H1 (cell line): ENCODE measurements around the gene ENTPD8. TPM values are rescaled to one million over a fixed set of nuclear protein-coding genes. Genes with fewer than 3 reads are reported as not detected.

ENCODE experiments used
- CTCF ChIA-PET: fragments of 300-600 bp; sonication (Branson Sonifier 250); formaldehyde crosslinking; loops from one replicate; lab custom pipeline; 2021; ENCODE audit not compliant: partially characterized antibody; lab: Charles Lee
- POLR2A ChIA-PET: fragments of 300-600 bp; sonication (Branson Sonifier 250); formaldehyde crosslinking; loops from one replicate; lab custom pipeline; 2021; ENCODE audit warnings: inconsistent platforms; ENCODE audit not compliant: partially characterized antibody; lab: Charles Lee
- DNase-seq, 2 experiments: peaks; one replicate each; pipeline versions ENCODE4 v3.0.0 to v3.0.0-alpha.2; 2010 to 2022; ENCODE audit warnings: low spot score in 2 of 2, low read depth in 1 of 2, mixed read lengths in 1 of 2
- FAIRE-seq: peaks from 2 replicates; lab custom pipeline; 2011; peaks lifted over from hg19 to GRCh38; lab: Jason Lieb, UNC
- H2AFZ ChIP-seq: 2 replicates; pipeline ENCODE4 v1.8.1; 2012; ENCODE audit warnings: low read length, inconsistent platforms
- H2AK5ac ChIP-seq: 2 replicates; pipeline ENCODE4 v1.6.1; 2013; ENCODE audit warnings: low read depth, low read length
- H2BK120ac ChIP-seq: replicated peaks from 2 replicates; pipeline ENCODE3; 2013; ENCODE audit warnings: low read depth, low read length, inconsistent platforms
- H2BK12ac ChIP-seq: 2 replicates; pipeline ENCODE4 v1.6.1; 2013; ENCODE audit warnings: low read depth, low read length
- H2BK15ac ChIP-seq: 2 replicates; pipeline ENCODE4 v1.6.1; 2013; ENCODE audit warnings: low read length
- H2BK20ac ChIP-seq: 2 replicates; pipeline ENCODE4 v1.6.1; 2013; ENCODE audit warnings: low read length
- H2BK5ac ChIP-seq: 2 replicates; pipeline ENCODE4 v1.6.1; 2013; ENCODE audit warnings: low read depth, low read length
- H3K14ac ChIP-seq: 2 replicates; pipeline ENCODE4 v1.6.1; 2013; ENCODE audit warnings: inconsistent platforms; ENCODE audit not compliant: insufficient read length
- H3K18ac ChIP-seq: 2 replicates; pipeline ENCODE4 v1.6.1; 2013; ENCODE audit warnings: low read length; ENCODE audit errors: extremely low read depth
- H3K23ac ChIP-seq: 2 replicates; pipeline ENCODE4 v1.6.1; 2013; ENCODE audit warnings: inconsistent platforms; ENCODE audit not compliant: insufficient read length
- H3K23me2 ChIP-seq: 2 replicates; pipeline ENCODE4 v1.6.1; 2013; ENCODE audit warnings: low read depth, low read length
- H3K27ac ChIP-seq: 2 replicates; pipeline ENCODE4 v1.6.1; 2011; ENCODE audit warnings: low read depth, low read length, inconsistent platforms
- H3K27me3 ChIP-seq, 4 experiments: replicated peaks in 1 of 4; 1 replicate in 1 of 4; 2 replicates in 3 of 4; pipeline versions ENCODE4 v1.6.1 to v1.8.1; 2011 to 2013; ENCODE audit warnings: low read length in 3 of 4, mild to moderate bottlenecking in 3 of 4, inconsistent platforms in 2 of 4, mixed read lengths in 2 of 4, moderate library complexity in 1 of 4; ENCODE audit not compliant: control insufficient read depth in 3 of 4, insufficient read depth in 3 of 4; ENCODE audit errors: extremely low read depth in 1 of 4
- H3K36me3 ChIP-seq, 4 experiments: 2 replicates each; pipeline versions ENCODE4 v1.6.1 to v1.8.1; 2011 to 2013; ENCODE audit warnings: mild to moderate bottlenecking in 4 of 4, low read length in 3 of 4, moderate library complexity in 2 of 4, control low read depth in 1 of 4, inconsistent platforms in 1 of 4; ENCODE audit not compliant: insufficient read depth in 4 of 4, control insufficient read depth in 2 of 4
- H3K4ac ChIP-seq: replicated peaks from 2 replicates; pipeline ENCODE3; 2013; ENCODE audit warnings: low read length, low read depth, mixed read lengths, inconsistent platforms; ENCODE audit not compliant: insufficient read length
- H3K4me1 ChIP-seq, 4 experiments: replicated peaks in 1 of 4; 1 replicate in 1 of 4; 2 replicates in 3 of 4; pipeline versions ENCODE4 v1.6.1 to v1.8.1; 2011 to 2013; ENCODE audit warnings: low read length in 3 of 4, inconsistent platforms in 2 of 4, mixed read lengths in 1 of 4; ENCODE audit not compliant: insufficient read depth in 4 of 4, control insufficient read depth in 3 of 4
- H3K4me2 ChIP-seq, 2 experiments: 2 replicates each; pipeline versions ENCODE4 v1.6.1 to v1.8.1; 2011 to 2013; ENCODE audit warnings: low read depth in 2 of 2, low read length in 2 of 2, control low read depth in 1 of 2, inconsistent platforms in 1 of 2, mild to moderate bottlenecking in 1 of 2; ENCODE audit not compliant: insufficient read depth in 1 of 2
- H3K4me3 ChIP-seq, 4 experiments: fragments of 200-600, 300-600 bp in 1 of 4; sonication (generic), shearing (Covaris generic), sonication (Bioruptor Twin) in 1 of 4; 2 replicates each; pipeline versions ENCODE4 v1.5.1 to v1.8.1; 2011 to 2016; ENCODE audit warnings: low read length in 4 of 4, low read depth in 3 of 4, control low read depth in 2 of 4, inconsistent platforms in 2 of 4, mild to moderate bottlenecking in 2 of 4, mixed read lengths in 1 of 4, moderate library complexity in 1 of 4; ENCODE audit not compliant: insufficient read depth in 2 of 4; ENCODE audit errors: extremely low read depth in 1 of 4
- H3K56ac ChIP-seq: replicated peaks from 2 replicates; pipeline ENCODE3; 2013; ENCODE audit warnings: low read depth, mild to moderate bottlenecking, mixed read lengths, low read length, inconsistent platforms; ENCODE audit not compliant: insufficient read length
- H3K79me1 ChIP-seq: 2 replicates; pipeline ENCODE4 v1.6.1; 2013; ENCODE audit warnings: low read depth, low read length, control low read depth
- H3K79me2 ChIP-seq, 2 experiments: 2 replicates each; pipeline versions ENCODE4 v1.6.1 to v1.8.1; 2012 to 2013; ENCODE audit warnings: low read length in 2 of 2, mild to moderate bottlenecking in 2 of 2, inconsistent platforms in 1 of 2; ENCODE audit not compliant: insufficient read depth in 2 of 2, control insufficient read depth in 1 of 2
- H3K9ac ChIP-seq, 4 experiments: replicated peaks in 1 of 4; 1 replicate in 1 of 4; 2 replicates in 3 of 4; pipeline versions ENCODE4 v1.6.1 to v1.8.1; 2011 to 2013; ENCODE audit warnings: low read depth in 3 of 4, low read length in 3 of 4, control low read depth in 2 of 4, mild to moderate bottlenecking in 2 of 4, moderate library complexity in 2 of 4, inconsistent platforms in 1 of 4; ENCODE audit errors: extremely low read depth in 1 of 4
- H3K9me3 ChIP-seq, 2 experiments: 2 replicates each; pipeline versions ENCODE4 v1.6.1 to v1.8.1; 2012 to 2013; ENCODE audit warnings: mild to moderate bottlenecking in 2 of 2, moderate library complexity in 2 of 2, control low read depth in 1 of 2, inconsistent platforms in 1 of 2, low read depth in 1 of 2, low read length in 1 of 2, mixed read lengths in 1 of 2; ENCODE audit not compliant: insufficient read depth in 2 of 2
- H4K20me1 ChIP-seq, 2 experiments: replicated peaks in 1 of 2; 2 replicates each; pipeline versions ENCODE3 to v1.8.1; 2011 to 2013; ENCODE audit warnings: inconsistent platforms in 2 of 2, low read length in 2 of 2, mild to moderate bottlenecking in 1 of 2; ENCODE audit not compliant: insufficient read depth in 2 of 2, control insufficient read depth in 1 of 2
- H4K5ac ChIP-seq: 2 replicates; pipeline ENCODE4 v1.6.1; 2013; ENCODE audit warnings: low read length, low read depth, mixed read lengths, inconsistent platforms; ENCODE audit not compliant: insufficient read length
- H4K8ac ChIP-seq: 2 replicates; pipeline ENCODE4 v1.8.0; 2013; ENCODE audit warnings: mild to moderate bottlenecking, moderate library complexity, low read length, inconsistent platforms; ENCODE audit not compliant: insufficient read depth; ENCODE audit errors: extremely low read depth
- H4K91ac ChIP-seq: replicated peaks from 2 replicates; pipeline ENCODE3; 2013; ENCODE audit warnings: low read length, mixed read lengths, inconsistent platforms; ENCODE audit not compliant: insufficient read length
- SP2 ChIP-seq: IDR thresholded peaks from 2 replicates; pipeline ENCODE4 v1.6.1; 2012; ENCODE audit warnings: mild to moderate bottlenecking, low read length, inconsistent platforms
- TEAD4 ChIP-seq: IDR thresholded peaks from 2 replicates; pipeline ENCODE4 v1.6.1; 2012; ENCODE audit warnings: low read depth, low read length, inconsistent platforms, mixed read lengths
- whole genome bisulfite sequencing, 2 experiments: shearing (Covaris generic) in 1 of 2; methylation state at CpG; one replicate each; pipeline versions ENCODE4 v1.1.6 to v1.1.7; 2013 to 2015; ENCODE audit warnings: low lambda C conversion rate in 2 of 2, mixed read lengths in 2 of 2, inconsistent platforms in 1 of 2, low coverage in 1 of 2, missing lambda C conversion rate in 1 of 2; ENCODE audit not compliant: insufficient replicate concordance in 2 of 2, insufficient coverage in 1 of 2, insufficient read length in 1 of 2; ENCODE audit errors: extremely low coverage in 1 of 2, missing lambda C conversion rate in 1 of 2; 5-methylcytosine and 5-hydroxymethylcytosine counted together
- polyA plus RNA-seq, 7 experiments: library from polyadenylated mRNA; depleted of rRNA in 3 of 7; stranded (reverse) in 5 of 7; unstranded in 2 of 7; fragments of >200 nt in 5 of 7; fragments of 200-250 nt in 2 of 7; gene quantifications; 1 replicate in 5 of 7; 2 replicates in 1 of 7; 4 replicates in 1 of 7; pipeline versions ENCODE4 v1.2.1 to v1.2.3, GENCODE V29; 2011 to 2013; ENCODE audit warnings: missing spikeins in 2 of 7, mixed read lengths in 2 of 7
- total RNA-seq: library from RNA; stranded (reverse); fragmentation: NEBNext Ultra II Directional; extraction: Animal tissue kit (Norgen Biotek cat#: 25700); gene quantifications from 2 replicates; pipeline ENCODE4 v1.2.1, GENCODE V29; 2021

The ENTPD8 gene
- total and polyA plus RNA-seq, 2 of the 8 experiments (the other 6 are each of a cell fraction or from before 2014, with no cell fraction given), result 0.48 to 0.51 TPM

GRCh38 chr9:137452006-137452760 is 11.0 kb upstream of the ENTPD8 start:
- Histone ChIP-seq H3K14ac (no peak overlapping the region), H2BK12ac (no peak overlapping the region), H2BK15ac (no peak overlapping the region), H2BK5ac (no peak overlapping the region), H3K27ac (no peak overlapping the region), H2BK20ac (no peak overlapping the region), H4K20me1 (peaks cover 0 to 4% of the 10 kb centered on the region in 2 experiments), H2AFZ (no peak overlapping the region), H3K4ac (no peak overlapping the region), H2BK120ac (no peak overlapping the region), H4K5ac (no peak overlapping the region), H3K23me2 (peaks cover 7% of the 10 kb centered on the region; the same call in 1 of the 2 replicates), H3K9me3 (no peaks in the 10 kb centered on the region), H3K18ac (no peak overlapping the region), H3K23ac (no peak overlapping the region), H3K9ac (no peak overlapping the region), H3K4me1 (peaks cover 0 to 15% (median 13%) of the 10 kb centered on the region in 4 experiments; a peak in 5 of 7 replicates), H3K79me2 (no peaks in the 10 kb centered on the region), H3K4me3 (no peak overlapping the region), H3K4me2 (no peak overlapping the region), H3K79me1 (no peaks in the 10 kb centered on the region), H4K8ac (no peak overlapping the region; the same call in 1 of the 2 replicates), H3K27me3 (no peaks in the 10 kb centered on the region; a peak in 1 of 7 replicates), H2AK5ac (no peak overlapping the region), H3K56ac (no peak overlapping the region), H3K36me3 (peaks cover 6 to 21% (median 7%) of the 10 kb centered on the region in 4 experiments; a peak in 7 of 8 replicates), H4K91ac (no peak overlapping the region)
- DNase-seq (no peak), FAIRE-seq (no peak)
- ChIA-PET CTCF (interaction anchor here (0.7 to 2.5 kb wide), 2 partner anchors 8 to 198 kb away, joined by 3 to 13 read pairs; no protein-coding TSS in a partner anchor), POLR2A (interaction anchor here (1.8 to 3.6 kb wide), 2 partner anchors 8 to 10 kb away, joined by 6 to 28 read pairs; no protein-coding TSS in a partner anchor)
- TF ChIP-seq SP2, result no peak
- no peak for TF ChIP-seq TEAD4
- WGBS, 2 experiments, result 88% methylated on average over 11 of the region's 17 CpGs; no CpG with 5 or more reads in 1 of the 2 experiments
